Muscle layer of duodenum (tissue), 2 donors: ENCODE data around the gene TBC1D25.

Source experiments
- H3K27ac ChIP-seq: one replicate; pipeline ENCODE4 v1.7.0; 2013; ENCODE audit warnings: mild to moderate bottlenecking, low read length
- H3K27me3 ChIP-seq: one replicate; pipeline ENCODE4 v1.7.0; 2013; ENCODE audit warnings: low read depth, mild to moderate bottlenecking, control low read depth, low read length
- H3K36me3 ChIP-seq, 2 donors: one replicate each; pipeline ENCODE4 v1.7.0; 2013; ENCODE audit warnings: low read length in 2 of 2, control low read depth in 1 of 2, mild to moderate bottlenecking in 1 of 2; ENCODE audit not compliant: insufficient read depth in 2 of 2, control insufficient read depth in 1 of 2
- H3K4me1 ChIP-seq, 2 donors: one replicate each; pipeline ENCODE4 v1.7.0; 2013; ENCODE audit warnings: low read length in 2 of 2, mild to moderate bottlenecking in 2 of 2, control low read depth in 1 of 2, moderate library complexity in 1 of 2; ENCODE audit not compliant: insufficient read depth in 2 of 2, control insufficient read depth in 1 of 2
- H3K4me3 ChIP-seq, 2 donors: one replicate each; pipeline ENCODE4 v1.7.0; 2013; ENCODE audit warnings: low read length in 2 of 2, low read depth in 1 of 2, mild to moderate bottlenecking in 1 of 2
- H3K9me3 ChIP-seq, 2 donors: one replicate each; pipeline ENCODE4 v1.7.0; 2013; ENCODE audit warnings: low read length in 2 of 2, control low read depth in 1 of 2, mild to moderate bottlenecking in 1 of 2; ENCODE audit not compliant: control insufficient read depth in 1 of 2
- donor health status: healthy.

TBC1D25 gene

GRCh38 chrX:48606091-48606490, 66.6 kb downstream of the TBC1D25 start:
- Histone ChIP-seq H3K36me3 (peaks cover 13 to 43% of the 10 kb centered on the region in 2 donors), H3K27ac (no peak overlapping the region), H3K4me1 (no peaks in the 10 kb centered on the region), H3K4me3 (no peak overlapping the region), H3K9me3 (no peaks in the 10 kb centered on the region), H3K27me3 (no peaks in the 10 kb centered on the region)

GRCh38 chrX:48611703-48612102, 72.2 kb downstream of the TBC1D25 start:
- H3K4me1 ChIP-seq = no peaks in the 10 kb centered on the region
- H3K27ac ChIP-seq = no peak overlapping the region
- no peaks in the 10 kb centered on the region for H3K27me3 ChIP-seq
- no peaks in the 10 kb centered on the region for H3K36me3 ChIP-seq
- no peaks in the 10 kb centered on the region for H3K9me3 ChIP-seq
- no peak overlapping the region for H3K4me3 ChIP-seq
